ENCODE results near the gene KDM3A. TPM values are rescaled to one million over a fixed set of nuclear protein-coding genes. Genes with fewer than 3 reads are reported as not detected.

KDM3A gene
- total RNA-seq, 1 experiment from 2014 or later = 34.2 TPM

GRCh38 chr2:86466306-86466705 is 25.1 kb downstream of the KDM3A start:
- TF ChIP-seq ZNF281 (CRISPR knock-in tag; IDR thresholded peaks at IDR 0.05) (no peak), FOXP4 (CRISPR knock-in tag; IDR thresholded peaks at IDR 0.05) (no peak), EMX1 (CRISPR knock-in tag; IDR thresholded peaks at IDR 0.05) (no peak), SP1 (CRISPR knock-in tag; conservative IDR thresholded peaks at IDR 0.05) (no peak), ZNF138 (CRISPR knock-in tag; conservative IDR thresholded peaks at IDR 0.05) (no peak), PREB (CRISPR knock-in tag; IDR thresholded peaks at IDR 0.05; ENCODE audit: borderline replicate concordance) (no peak), ZBTB43 (CRISPR knock-in tag; IDR thresholded peaks at IDR 0.05) (no peak), ZNF423 (CRISPR knock-in tag; IDR thresholded peaks at IDR 0.05) (no peak), ZNF219 (CRISPR knock-in tag; IDR thresholded peaks at IDR 0.05; ENCODE audit: borderline replicate concordance) (no peak), ZNF532 (CRISPR knock-in tag; IDR thresholded peaks at IDR 0.05; ENCODE audit: borderline replicate concordance) (no peak)
- ATAC-seq (no peak), DNase-seq (ENCODE audit: low spot score) (no peak)
- Mint-ChIP-seq H3K36me3 (peaks cover 72% of the 10 kb centered on the region), H3K27me3 (ENCODE audit: low read depth) (no peaks in the 10 kb centered on the region), H3K27ac (no peak overlapping the region), H3K9me3 (no peaks in the 10 kb centered on the region), H3K4me3 (no peak overlapping the region), H3K4me1 (no peaks in the 10 kb centered on the region)
- ChIA-PET CTCF (interaction anchor here (1.0 kb wide), 1 partner anchor 94 kb away, joined by 3 read pairs; no protein-coding TSS in a partner anchor), POLR2A (no interaction called here)

GRCh38 chr2:86468162-86469033 is 27.2 kb downstream of the KDM3A start:
- TF ChIP-seq TCF7 (CRISPR knock-in tag; IDR thresholded peaks at IDR 0.05; ENCODE audit: low read depth) = no peak
- CTCF ChIA-PET = interaction anchor here (0.5 to 1.0 kb wide), 2 partner anchors 72 to 261 kb away, joined by 3 to 5 read pairs; no protein-coding TSS in a partner anchor
- Mint-ChIP-seq H3K4me3 (no peak overlapping the region), H3K9me3 (no peaks in the 10 kb centered on the region), H3K4me1 (no peaks in the 10 kb centered on the region), H3K36me3 (peaks cover 72% of the 10 kb centered on the region), H3K27me3 (ENCODE audit: low read depth) (no peaks in the 10 kb centered on the region), H3K27ac (no peak overlapping the region)
- POLR2A ChIA-PET = interaction anchor here (1.5 kb wide), 1 partner anchor 27 kb away, joined by 4 read pairs; the partner anchor contains the start of gene KDM3A
- DNase-seq (ENCODE audit: low spot score) (no peak), ATAC-seq (no peak)

All from WTC11 (cell line).